Naive B cell (primary cell): ENCODE measurements around the gene GKN2. TPM values are rescaled to one million over a fixed set of nuclear protein-coding genes. Genes with fewer than 3 reads are reported as not detected.

Source experiments
- polyA plus RNA-seq, 6 donors: library from polyadenylated mRNA; unstranded; fragments of 300-500 nt; fragmentation: Illumina TruSeq; gene quantifications; one replicate each; pipeline ENCODE4 v1.2.3, GENCODE V29; 2021; ENCODE audit warnings: low read depth in 6 of 6

The GKN2 gene
- polyA plus RNA-seq, 6 donors from 2014 or later, result not detected

Other genes starting within 250 kb of the GKN2 start
- 100 to 1,000 TPM in 4 of 6 donors, 10 to 100 TPM in 2; 45.1 to 164 (median 107) TPM for gene ARHGAP25, start 218.1 kb downstream of the GKN2 start, polyA plus RNA-seq
- gene BMP10, start 81.5 kb downstream of the GKN2 start, polyA plus RNA-seq, result not detected
- gene GKN1, start 21.7 kb upstream of the GKN2 start, polyA plus RNA-seq, result not detected
- not detected for gene ANTXR1, start 60.3 kb upstream of the GKN2 start, polyA plus RNA-seq